Peyer's patch (tissue), 4 donors: ENCODE measurements around the gene LIMA1. TPM values are rescaled to one million over a fixed set of nuclear protein-coding genes. Genes with fewer than 3 reads are reported as not detected.
A peak's percentile ranks its signal among the peaks of the same experiment; 100 is the strongest.
"Not testable (repeated sequence)": the region's sequence is repeated elsewhere in the genome, so short reads cannot be mapped to it uniquely, and the experiment has no call there.

ENCODE experiments used
- DNase-seq, 3 donors: peaks; one replicate each; pipeline ENCODE4 v3.0.0-alpha.2; 2017 to 2019
- H3K27ac ChIP-seq, 4 donors: fragments of 200-600 bp; sonication (generic); one replicate each; pipeline ENCODE4 v1.5.1; 2016 to 2019
- H3K27me3 ChIP-seq, 2 donors: fragments of 200-600 bp; sonication (generic); one replicate each; pipeline ENCODE4 v1.5.1; 2019
- H3K36me3 ChIP-seq, 3 donors: fragments of 200-600 bp; sonication (generic); one replicate each; pipeline ENCODE4 v1.5.1; 2016 to 2019
- H3K4me1 ChIP-seq, 4 donors: fragments of 200-600 bp; sonication (generic); one replicate each; pipeline ENCODE4 v1.5.1; 2016 to 2019
- H3K4me3 ChIP-seq, 4 donors: fragments of 200-600 bp; sonication (generic); 1 replicate in 3 of 4; 2 replicates in 1 of 4; pipeline ENCODE4 v1.5.1; 2016 to 2019; ENCODE audit warnings: mild to moderate bottlenecking in 1 of 4
- H3K9me3 ChIP-seq, 4 donors: fragments of 200-600 bp; sonication (generic); one replicate each; pipeline ENCODE4 v1.5.1; 2016 to 2019; ENCODE audit warnings: mild to moderate bottlenecking in 1 of 4
- POLR2A ChIP-seq, 2 donors: fragments of 450-650 bp; IDR thresholded peaks; one replicate each; pipeline ENCODE4 v1.5.1; 2017; ENCODE audit warnings: antibody characterized with exemption in 2 of 2, mild to moderate bottlenecking in 2 of 2, moderate library complexity in 2 of 2
- total RNA-seq, 4 donors: library from RNA; depleted of rRNA; stranded (reverse); fragments of >200 nt; gene quantifications; one replicate each; pipeline ENCODE4 v1.1.0, GENCODE V29; 2016
- TF ChIP-seq, protein P1 (sequence below), 6 experiments: fragments of 450-650 bp in 4 of 6; fragments of 200-600 bp in 2 of 6; sonication (generic) in 1 of 6; IDR thresholded peaks; one replicate each; pipeline ENCODE4 v1.5.1; 2017 to 2019; ENCODE audit warnings: antibody characterized with exemption in 6 of 6, mild to moderate bottlenecking in 3 of 6, moderate library complexity in 1 of 6

The LIMA1 gene
- 100 to 1,000 TPM; 253 to 280 (median 274) TPM for total RNA-seq

DNA sequence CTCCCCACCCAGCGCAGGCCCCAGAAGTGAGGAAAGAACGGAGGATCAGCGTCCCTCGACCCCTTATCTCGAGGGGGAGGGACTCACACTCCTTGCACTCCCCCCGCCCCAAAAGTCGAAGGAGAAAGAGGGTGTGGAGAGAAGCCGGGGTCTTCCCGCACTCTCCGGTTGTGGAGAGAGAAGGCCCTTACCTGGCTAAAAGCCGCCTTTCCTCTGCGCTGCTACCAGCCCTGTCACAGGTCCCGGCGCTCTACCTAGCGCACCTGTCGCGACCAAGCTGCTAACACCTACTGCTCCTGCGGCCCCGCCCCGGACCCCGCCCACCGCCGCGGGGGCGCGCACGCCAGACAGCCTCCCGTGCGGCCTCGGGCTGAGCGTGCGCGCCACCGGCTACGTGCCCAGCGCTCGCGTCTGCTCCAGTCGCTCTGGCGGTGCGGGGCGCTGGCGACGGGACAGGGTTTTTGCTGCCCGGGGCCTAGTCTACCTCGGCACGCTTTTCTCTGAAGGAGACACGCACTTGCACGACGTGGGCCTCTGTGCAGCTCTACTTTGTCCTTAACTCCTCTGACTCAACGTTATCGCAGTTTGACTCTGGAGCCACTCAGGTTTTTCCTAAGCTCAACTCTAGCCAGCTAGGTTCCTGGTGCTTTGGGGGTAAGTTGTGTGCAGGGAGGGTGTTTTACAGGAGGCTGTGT, at the start of gene LIMA1:
LIMA1 (minus strand) TSS at position 292 of the 695 bp plus-strand sequence. CDS start 34,769 bp downstream, outside the sequence.
- Histone ChIP-seq H3K4me3 (peak within 1 kb of the TSS; percentile 51 to 95 (median 78)), H3K27me3 (no peaks in the 10 kb centered on the region), H3K9me3 (no peaks in the 10 kb centered on the region), H3K4me1 (peaks cover 0 to 12% (median 0%) of the 10 kb centered on the region in 4 donors), H3K27ac (peak within 1 kb of the TSS; percentile 70 to 89 (median 76)), H3K36me3 (no peaks in the 10 kb centered on the region)
- TF ChIP-seq POLR2A (IDR thresholded peaks at IDR 0.05), result peak; percentile 93 to 95
- TF ChIP-seq, protein P1, sequence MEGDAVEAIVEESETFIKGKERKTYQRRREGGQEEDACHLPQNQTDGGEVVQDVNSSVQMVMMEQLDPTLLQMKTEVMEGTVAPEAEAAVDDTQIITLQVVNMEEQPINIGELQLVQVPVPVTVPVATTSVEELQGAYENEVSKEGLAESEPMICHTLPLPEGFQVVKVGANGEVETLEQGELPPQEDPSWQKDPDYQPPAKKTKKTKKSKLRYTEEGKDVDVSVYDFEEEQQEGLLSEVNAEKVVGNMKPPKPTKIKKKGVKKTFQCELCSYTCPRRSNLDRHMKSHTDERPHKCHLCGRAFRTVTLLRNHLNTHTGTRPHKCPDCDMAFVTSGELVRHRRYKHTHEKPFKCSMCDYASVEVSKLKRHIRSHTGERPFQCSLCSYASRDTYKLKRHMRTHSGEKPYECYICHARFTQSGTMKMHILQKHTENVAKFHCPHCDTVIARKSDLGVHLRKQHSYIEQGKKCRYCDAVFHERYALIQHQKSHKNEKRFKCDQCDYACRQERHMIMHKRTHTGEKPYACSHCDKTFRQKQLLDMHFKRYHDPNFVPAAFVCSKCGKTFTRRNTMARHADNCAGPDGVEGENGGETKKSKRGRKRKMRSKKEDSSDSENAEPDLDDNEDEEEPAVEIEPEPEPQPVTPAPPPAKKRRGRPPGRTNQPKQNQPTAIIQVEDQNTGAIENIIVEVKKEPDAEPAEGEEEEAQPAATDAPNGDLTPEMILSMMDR (IDR thresholded peaks at IDR 0.05), result peak in 5 of 6 experiments; percentile 28 to 73 (median 45)
- DNase-seq, result peak; percentile 87 to 97 (median 96)

DNA sequence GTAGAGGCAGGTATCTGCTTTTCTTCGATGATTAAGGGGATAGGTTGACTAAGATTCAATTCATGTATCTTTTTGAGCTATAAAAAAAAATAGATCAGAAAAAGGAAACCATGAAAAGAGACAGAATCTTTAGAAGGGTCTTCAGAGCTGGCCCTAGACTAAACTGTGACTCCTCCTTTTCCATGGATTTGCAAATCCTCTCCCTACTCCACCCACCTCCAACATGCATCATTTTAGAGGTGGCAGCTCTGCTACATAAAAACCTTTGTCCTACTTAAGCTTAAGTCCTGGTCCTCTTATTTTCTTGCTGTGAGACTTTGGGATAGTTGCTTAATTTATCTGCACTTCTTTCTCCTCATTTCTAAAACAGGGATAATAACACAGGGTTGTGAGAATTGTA, 48.4 kb upstream of the LIMA1 start:
- H3K27me3 ChIP-seq, result no peaks in the 10 kb centered on the region
- H3K27ac ChIP-seq, result no peak overlapping the region
- H3K36me3 ChIP-seq, result no peaks in the 10 kb centered on the region
- TF ChIP-seq, protein P1 (IDR thresholded peaks at IDR 0.05), result no peak
- TF ChIP-seq POLR2A (IDR thresholded peaks at IDR 0.05), result no peak
- no peaks in the 10 kb centered on the region for H3K4me1 ChIP-seq
- no peak for DNase-seq
- no peak overlapping the region for H3K4me3 ChIP-seq
- H3K9me3 ChIP-seq, result no peaks in the 10 kb centered on the region

DNA sequence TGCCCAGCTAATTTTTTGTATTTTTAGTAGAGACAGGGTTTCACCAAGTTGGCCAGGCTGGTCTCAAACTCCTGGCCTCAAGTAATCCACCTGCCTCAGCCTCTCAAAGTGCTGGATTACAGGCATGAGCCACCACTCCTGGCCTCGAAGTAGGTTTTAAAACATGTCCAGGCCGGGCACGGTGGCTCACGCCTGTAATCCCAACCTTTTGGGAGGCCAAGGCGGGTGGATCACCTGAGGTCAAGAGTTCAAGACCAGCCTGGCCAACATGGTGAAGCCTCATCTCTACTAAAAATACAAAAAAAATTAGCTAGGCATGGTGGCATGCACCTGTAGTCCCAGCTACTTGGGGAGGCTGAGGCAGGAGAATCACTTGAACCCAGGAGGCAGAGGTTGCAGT, 45.3 kb upstream of the LIMA1 start:
- H3K27ac ChIP-seq, H3K4me1 ChIP-seq, H3K4me3 ChIP-seq, H3K36me3 ChIP-seq, H3K9me3 ChIP-seq, H3K27me3 ChIP-seq: not testable (repeated sequence)
- peak in 1 of 3 donors; percentile 27 for DNase-seq

DNA sequence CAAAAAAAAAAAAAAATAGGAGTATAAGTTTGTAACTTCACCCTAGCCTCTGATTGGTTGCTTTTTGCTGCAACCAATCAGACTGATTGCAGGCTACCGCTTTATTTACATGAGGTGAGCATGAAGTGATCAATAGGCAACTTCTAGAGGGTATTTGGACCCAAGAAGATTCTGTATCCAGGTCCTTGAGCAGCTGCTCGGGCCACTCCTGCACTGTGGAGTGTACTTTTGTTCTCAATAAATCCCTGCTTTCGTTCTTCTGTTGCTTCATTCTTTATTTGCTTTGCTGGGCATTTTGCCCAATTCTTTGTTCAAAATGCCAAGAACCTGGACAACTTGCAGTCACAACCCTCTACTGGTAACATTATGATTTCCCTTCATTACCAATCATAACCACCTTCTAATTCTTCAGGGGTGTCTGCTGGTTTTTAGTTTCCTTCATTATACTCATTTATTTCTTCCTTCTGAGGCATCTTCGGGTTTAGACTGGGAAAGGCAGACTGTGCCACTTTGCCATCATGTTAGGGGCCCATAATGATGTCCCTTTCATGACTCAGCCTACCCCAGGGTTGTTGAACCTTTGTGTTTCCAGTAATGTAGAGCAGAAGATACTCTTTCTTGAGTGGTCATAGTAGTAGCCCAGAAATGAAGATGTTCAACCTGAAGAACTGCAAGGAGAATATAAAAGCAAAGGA, 43.4 kb upstream of the LIMA1 start:
- Histone ChIP-seq H3K9me3 (no peaks in the 10 kb centered on the region), H3K27me3 (no peaks in the 10 kb centered on the region), H3K4me3 (no peak overlapping the region), H3K4me1 (no peaks in the 10 kb centered on the region), H3K27ac (peak overlapping the region in 1 of 4 donors; percentile 47), H3K36me3 (no peaks in the 10 kb centered on the region)
- TF ChIP-seq, protein P1 (IDR thresholded peaks at IDR 0.05), result peak in 3 of 6 experiments; percentile 8 to 32 (median 10)
- TF ChIP-seq POLR2A (IDR thresholded peaks at IDR 0.05), result no peak
- peak in 1 of 3 donors; percentile 49 for DNase-seq

DNA sequence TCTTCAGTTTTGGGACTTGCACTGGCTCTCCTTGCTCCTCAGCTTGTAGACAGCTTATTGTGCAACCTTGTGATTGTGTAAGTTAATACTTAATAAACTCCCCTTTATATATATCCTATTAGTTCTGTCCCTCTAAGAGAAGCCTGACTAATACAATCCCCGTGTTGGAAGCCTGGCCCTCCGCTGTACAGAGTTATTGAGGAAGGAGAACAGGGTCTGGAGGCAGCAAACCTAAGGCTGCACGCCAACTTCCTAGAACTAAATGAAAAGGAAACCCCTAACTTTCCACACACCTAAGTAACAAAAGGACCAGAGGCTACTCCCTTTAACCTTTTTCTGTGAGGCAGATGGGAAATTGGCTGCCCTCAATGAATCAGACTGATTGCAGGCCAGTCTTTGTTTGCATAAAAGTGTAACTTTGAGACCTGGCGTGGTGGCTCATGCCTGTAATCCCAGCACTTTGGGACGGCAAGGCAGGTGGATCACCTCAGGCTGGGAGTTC, 42.6 kb upstream of the LIMA1 start:
- H3K4me3 ChIP-seq, result no peak overlapping the region
- peak in 1 of 3 donors; percentile 41 for DNase-seq
- no peaks in the 10 kb centered on the region for H3K36me3 ChIP-seq
- TF ChIP-seq, protein P1 (IDR thresholded peaks at IDR 0.05), result no peak
- TF ChIP-seq POLR2A (IDR thresholded peaks at IDR 0.05), result no peak
- H3K27me3 ChIP-seq, result no peaks in the 10 kb centered on the region
- no peaks in the 10 kb centered on the region for H3K9me3 ChIP-seq
- H3K27ac ChIP-seq, result peak overlapping the region in 1 of 4 donors; percentile 47
- no peaks in the 10 kb centered on the region for H3K4me1 ChIP-seq

DNA sequence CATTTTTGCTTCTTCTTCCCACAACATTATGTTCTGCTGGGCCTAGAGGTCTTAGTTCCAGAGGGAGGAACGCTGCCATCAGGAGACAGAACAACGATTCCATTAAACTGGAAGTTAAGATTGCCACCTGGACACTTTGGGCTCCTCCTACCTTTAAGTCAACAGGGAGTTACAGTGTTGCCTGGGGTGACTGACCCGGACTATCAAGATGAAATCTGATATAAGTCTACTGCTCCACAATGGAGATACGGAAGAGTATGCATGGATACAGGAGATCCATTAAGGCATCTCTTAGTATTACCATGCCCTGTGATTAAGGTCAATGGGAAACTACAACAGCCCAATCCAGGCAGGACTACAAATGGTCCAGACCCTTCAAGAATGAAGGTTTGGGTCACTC, 41.5 kb upstream of the LIMA1 start:
- not testable (repeated sequence) for H3K9me3 ChIP-seq, H3K36me3 ChIP-seq, H3K4me1 ChIP-seq, H3K27ac ChIP-seq, H3K4me3 ChIP-seq, H3K27me3 ChIP-seq
- DNase-seq, result peak in 1 of 3 donors; percentile 19

DNA sequence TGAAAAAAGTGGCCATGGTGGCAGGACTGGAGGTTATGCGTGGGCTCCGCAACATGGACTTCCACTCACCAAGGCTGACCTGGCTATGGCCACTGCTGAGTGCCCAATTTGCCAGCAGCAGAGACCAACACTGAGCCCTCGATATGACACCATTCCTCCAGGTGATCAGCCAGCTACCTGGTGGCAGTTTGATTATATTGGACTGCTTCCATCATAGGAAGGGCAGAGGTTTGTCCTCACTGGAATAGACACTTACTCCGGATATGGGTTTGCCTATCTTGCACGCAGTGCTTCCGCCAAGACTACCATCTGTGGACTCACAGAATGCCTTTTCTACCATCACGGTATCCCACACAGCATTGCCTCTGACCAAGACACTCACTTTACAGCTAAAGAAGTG, 40.8 kb upstream of the LIMA1 start:
- DNase-seq, result peak in 1 of 3 donors; percentile 14
- H3K4me1 ChIP-seq, H3K27ac ChIP-seq, H3K4me3 ChIP-seq, H3K36me3 ChIP-seq, H3K27me3 ChIP-seq, H3K9me3 ChIP-seq: not testable (repeated sequence)
